ENCODE measurements around the gene ROR1. TPM values are rescaled to one million over a fixed set of nuclear protein-coding genes. Genes with fewer than 3 reads are reported as not detected.

The ROR1 gene
- total and polyA plus RNA-seq, 9 of the 15 experiments (the other 6 are each of a cell fraction or from before 2014, with no cell fraction given) = 0.02 TPM; not detected in 8

DNA sequence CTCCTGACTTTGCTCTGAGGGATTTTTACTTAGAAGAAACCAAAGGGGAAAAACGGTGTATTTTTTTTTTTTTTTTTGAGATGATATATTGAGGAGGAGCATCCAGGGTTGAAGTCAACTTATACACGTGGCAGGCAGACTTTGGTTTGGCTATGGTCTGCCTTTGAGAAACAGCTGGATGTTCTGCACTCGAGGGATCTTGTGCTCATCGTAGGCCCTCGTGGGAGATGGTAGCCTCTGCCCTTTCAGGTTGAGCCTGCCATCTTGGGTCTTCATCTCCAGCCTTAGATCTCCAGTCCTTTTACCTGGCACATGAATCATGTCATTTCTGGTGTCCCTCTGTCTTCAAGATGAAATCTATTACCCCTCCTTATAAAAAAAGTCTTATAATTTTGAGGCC, 362.5 kb downstream of the ROR1 start (continued):
- no peak for TF ChIP-seq EWSR1 (IDR thresholded peaks at IDR 0.05; ENCODE audit: borderline replicate concordance, low read depth, partially characterized antibody)
- no peak for TF ChIP-seq MED1 (CRISPR knock-in tag; IDR thresholded peaks at IDR 0.05; ENCODE audit: borderline replicate concordance)
- TF ChIP-seq KDM2B (CRISPR knock-in tag; IDR thresholded peaks at IDR 0.05) = no peak
- no peak for TF ChIP-seq ZNF184 (CRISPR knock-in tag; IDR thresholded peaks at IDR 0.05)
- TF ChIP-seq DIDO1 (tag; IDR thresholded peaks at IDR 0.05; ENCODE audit: low read depth) = no peak
- TF ChIP-seq ZNF133 (CRISPR knock-in tag; IDR thresholded peaks at IDR 0.05) = no peak
- no peak for TF ChIP-seq ZKSCAN3 (CRISPR knock-in tag; IDR thresholded peaks at IDR 0.05)
- TF ChIP-seq, protein P1, sequence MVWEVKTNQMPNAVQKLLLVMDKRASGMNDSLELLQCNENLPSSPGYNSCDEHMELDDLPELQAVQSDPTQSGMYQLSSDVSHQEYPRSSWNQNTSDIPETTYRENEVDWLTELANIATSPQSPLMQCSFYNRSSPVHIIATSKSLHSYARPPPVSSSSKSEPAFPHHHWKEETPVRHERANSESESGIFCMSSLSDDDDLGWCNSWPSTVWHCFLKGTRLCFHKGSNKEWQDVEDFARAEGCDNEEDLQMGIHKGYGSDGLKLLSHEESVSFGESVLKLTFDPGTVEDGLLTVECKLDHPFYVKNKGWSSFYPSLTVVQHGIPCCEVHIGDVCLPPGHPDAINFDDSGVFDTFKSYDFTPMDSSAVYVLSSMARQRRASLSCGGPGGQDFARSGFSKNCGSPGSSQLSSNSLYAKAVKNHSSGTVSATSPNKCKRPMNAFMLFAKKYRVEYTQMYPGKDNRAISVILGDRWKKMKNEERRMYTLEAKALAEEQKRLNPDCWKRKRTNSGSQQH (CRISPR knock-in tag; IDR thresholded peaks at IDR 0.05) = no peak

DNA sequence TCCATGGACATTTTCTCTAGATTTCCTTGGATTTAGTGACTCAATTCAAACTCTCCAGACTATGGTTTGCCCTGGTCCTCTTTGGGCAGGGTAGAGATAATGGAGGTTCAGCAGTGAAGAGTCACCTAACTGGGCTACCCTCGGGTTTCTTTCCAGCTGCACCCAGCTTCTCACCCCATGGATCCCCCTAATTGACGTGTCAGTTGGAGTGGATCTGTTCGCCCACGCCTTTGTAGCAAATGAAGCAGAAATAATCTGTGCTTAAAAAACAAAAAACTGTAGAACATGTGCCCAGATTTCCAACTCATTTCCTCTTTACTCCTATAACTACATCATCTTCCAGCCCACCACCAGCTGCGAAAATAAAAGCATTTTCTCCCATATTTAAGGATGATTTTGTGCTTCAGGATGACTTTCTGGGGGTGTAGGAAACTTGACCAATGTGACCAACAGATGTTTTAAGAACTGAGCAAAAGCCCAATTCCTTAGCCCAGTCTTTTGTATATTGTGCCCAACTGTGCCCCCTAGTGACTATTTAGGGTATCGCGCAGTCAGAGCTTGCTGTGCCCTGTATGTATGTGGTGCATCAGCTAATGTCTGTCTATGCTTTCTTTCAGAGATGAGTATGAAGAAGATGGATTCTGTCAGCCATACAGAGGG, 363.1 kb downstream of the ROR1 start:
- no peaks in the 10 kb centered on the region for H3K9me3 ChIP-seq (replicated peaks; ENCODE audit: control insufficient read depth, insufficient read depth, low read depth, low read length)
- no peaks in the 10 kb centered on the region for H3K36me3 ChIP-seq (ENCODE audit: control insufficient read depth, insufficient read depth, low read length)
- in situ Hi-C loops (cut with MboI) (no loop called here), intact Hi-C loops (cut with micrococcal nuclease) (loop anchor here (1.0 to 10.0 kb wide), 5 partner anchors 108 to 521 kb away; no protein-coding TSS in a partner anchor)
- H3K27me3 ChIP-seq (ENCODE audit: control insufficient read depth in 2 of 2, insufficient read depth in 2 of 2, low read length in 2 of 2) = peaks cover 0 to 4% of the 10 kb centered on the region in 2 experiments; a peak in 2 of 5 replicates
- BruUV-seq (replicated peaks) = no TSS peak
- H3K79me2 ChIP-seq (ENCODE audit: control insufficient read depth, insufficient read depth, low read length) = no peaks in the 10 kb centered on the region
- no peak overlapping the region for H3K4me3 ChIP-seq
- no peak overlapping the region for H3K4me2 ChIP-seq (ENCODE audit: insufficient read depth, low read length)
- peak; percentile 50 to 69 (median 64) for DNase-seq (ENCODE audit: extremely low read depth in 1 of 4, low spot score in 3 of 4)
- POLR2A ChIA-PET = interaction anchor here (0.6 kb wide), 1 partner anchor 40 kb away, joined by 4 read pairs; no protein-coding TSS in a partner anchor
- ATAC-seq = peak; percentile 92
- FAIRE-seq = peak; percentile 92
- H3K27ac ChIP-seq (ENCODE audit: extremely low read depth, low read depth, low read length) = no peak overlapping the region
- no peak overlapping the region for H2AFZ ChIP-seq (ENCODE audit: low read depth, low read length)
- no peaks in the 10 kb centered on the region for H3K4me1 ChIP-seq (replicated peaks in 1 of 2; ENCODE audit: control insufficient read depth in 2 of 2, insufficient read depth in 2 of 2, low read length in 2 of 2)
- CTCF ChIA-PET (ENCODE audit: low intra/inter-chr PET ratio) = no interaction called here
- H3K9ac ChIP-seq (ENCODE audit: insufficient read depth in 1 of 2, low read depth in 2 of 2, low read length in 2 of 2) = no peak overlapping the region
- no peaks in the 10 kb centered on the region for H3K9me1 ChIP-seq (ENCODE audit: control insufficient read depth, insufficient read depth, low read length)
- 0% methylated on average over 7 of the region's 7 CpGs for WGBS (ENCODE audit: insufficient coverage, low coverage, missing lambda C conversion rate)
- H4K20me1 ChIP-seq (replicated peaks; ENCODE audit: control insufficient read depth, insufficient read depth, low read length) = no peaks in the 10 kb centered on the region
- TF ChIP-seq SMC3 (conservative IDR thresholded peaks at IDR 0.05; ENCODE audit: insufficient read depth, low read depth, low read length) = peak; percentile 73
- TF ChIP-seq, protein P2, sequence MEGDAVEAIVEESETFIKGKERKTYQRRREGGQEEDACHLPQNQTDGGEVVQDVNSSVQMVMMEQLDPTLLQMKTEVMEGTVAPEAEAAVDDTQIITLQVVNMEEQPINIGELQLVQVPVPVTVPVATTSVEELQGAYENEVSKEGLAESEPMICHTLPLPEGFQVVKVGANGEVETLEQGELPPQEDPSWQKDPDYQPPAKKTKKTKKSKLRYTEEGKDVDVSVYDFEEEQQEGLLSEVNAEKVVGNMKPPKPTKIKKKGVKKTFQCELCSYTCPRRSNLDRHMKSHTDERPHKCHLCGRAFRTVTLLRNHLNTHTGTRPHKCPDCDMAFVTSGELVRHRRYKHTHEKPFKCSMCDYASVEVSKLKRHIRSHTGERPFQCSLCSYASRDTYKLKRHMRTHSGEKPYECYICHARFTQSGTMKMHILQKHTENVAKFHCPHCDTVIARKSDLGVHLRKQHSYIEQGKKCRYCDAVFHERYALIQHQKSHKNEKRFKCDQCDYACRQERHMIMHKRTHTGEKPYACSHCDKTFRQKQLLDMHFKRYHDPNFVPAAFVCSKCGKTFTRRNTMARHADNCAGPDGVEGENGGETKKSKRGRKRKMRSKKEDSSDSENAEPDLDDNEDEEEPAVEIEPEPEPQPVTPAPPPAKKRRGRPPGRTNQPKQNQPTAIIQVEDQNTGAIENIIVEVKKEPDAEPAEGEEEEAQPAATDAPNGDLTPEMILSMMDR (IDR thresholded peaks at IDR 0.05 in 2 of 3, conservative IDR thresholded peaks at IDR 0.05 in 1 of 3; ENCODE audit: insufficient read depth in 2 of 3, low read depth in 1 of 3, low read length in 3 of 3) = peak; percentile 58 to 78 (median 76); a peak in 5 of 6 replicates
- TF ChIP-seq TCF3 (CRISPR knock-in tag; IDR thresholded peaks at IDR 0.05) = no peak
